GM23338 (cell line): ENCODE data around the gene GRM8.

ENCODE experiments used
- CREB1 ChIP-seq: fragments of 250-450 bp; sonication (Bioruptor Pico); IDR thresholded peaks from 2 replicates; pipeline ENCODE4 v1.5.0; 2020; ENCODE audit warnings: low read depth, mild to moderate bottlenecking, moderate library complexity
- CTCF ChIP-seq, 2 experiments: fragments of 200-600 bp in 1 of 2; sonication (generic) in 1 of 2; conservative IDR thresholded peaks; 2 replicates each; pipeline versions ENCODE4 v1.5.1 to v1.6.1; 2016 to 2017; ENCODE audit warnings: antibody characterized with exemption in 2 of 2, low read depth in 2 of 2, mild to moderate bottlenecking in 2 of 2, moderate library complexity in 1 of 2
- ETS1 ChIP-seq: IDR thresholded peaks from 2 replicates; pipeline ENCODE4 v1.6.1; 2016; ENCODE audit warnings: antibody characterized with exemption
- EZH2 ChIP-seq: fragments of 200-600 bp; sonication (generic); IDR thresholded peaks from one replicate; pipeline ENCODE4 v1.8.0; 2017; ENCODE audit warnings: antibody characterized with exemption, mild to moderate bottlenecking, low read depth; ENCODE audit not compliant: unreplicated experiment
- EZH2phosphoT487 ChIP-seq: fragments of 200-600 bp; sonication (generic); IDR thresholded peaks from one replicate; pipeline ENCODE4 v1.8.1; 2018; ENCODE audit warnings: antibody characterized with exemption; ENCODE audit not compliant: unreplicated experiment
- JUNB ChIP-seq: IDR thresholded peaks from one replicate; pipeline ENCODE4 v1.6.1; 2016; ENCODE audit warnings: antibody characterized with exemption; ENCODE audit not compliant: unreplicated experiment
- NANOG ChIP-seq: IDR thresholded peaks from 2 replicates; pipeline ENCODE4 v1.6.1; 2016; ENCODE audit warnings: antibody characterized with exemption, borderline replicate concordance
- POLR2AphosphoS5 ChIP-seq: IDR thresholded peaks from 2 replicates; pipeline ENCODE4 v1.6.1; 2016; ENCODE audit warnings: antibody characterized with exemption, low read depth
- REST ChIP-seq: IDR thresholded peaks from one replicate; pipeline ENCODE4 v1.6.1; 2018; ENCODE audit warnings: antibody characterized with exemption; ENCODE audit not compliant: unreplicated experiment
- STAT1 ChIP-seq: IDR thresholded peaks from one replicate; pipeline ENCODE4 v1.6.1; 2016; ENCODE audit warnings: antibody characterized with exemption; ENCODE audit not compliant: unreplicated experiment
- ZNF114 ChIP-seq: fragments of 250-450 bp; sonication (Bioruptor Pico); IDR thresholded peaks from 2 replicates; pipeline ENCODE4 v1.5.0; 2020; ENCODE audit warnings: mild to moderate bottlenecking, moderate library complexity
- ZNF331 ChIP-seq: fragments of 250-450 bp; sonication (Bioruptor Pico); IDR thresholded peaks from 2 replicates; pipeline ENCODE4 v1.5.0; 2020; ENCODE audit warnings: low read depth, mild to moderate bottlenecking, moderate library complexity

- no peak for TF ChIP-seq EZH2phosphoT487
- TF ChIP-seq CTCF (conservative IDR thresholded peaks at IDR 0.05; ENCODE audit: low read depth in 2 of 2) = no peak
- TF ChIP-seq POLR2AphosphoS5 = no peak
- no peak for TF ChIP-seq REST
- TF ChIP-seq NANOG = no peak
- TF ChIP-seq STAT1 = no peak
- no peak for TF ChIP-seq ETS1
- no peak for TF ChIP-seq JUNB
- no peak for TF ChIP-seq CREB1 (CRISPR knock-in tag)
- TF ChIP-seq EZH2 = no peak
- TF ChIP-seq ZNF114 (CRISPR knock-in tag) = no peak
- no peak for TF ChIP-seq ZNF331
Measured at GRCh38 chr7:126840869-126841268, 411.9 kb downstream of the GRM8 start.
